HG03066 (cell line): Measurements from ENCODE around the gene GAPT.
A peak's percentile ranks its signal among the peaks of the same experiment; 100 is the strongest.
"Not testable (repeated sequence)": the region's sequence is repeated elsewhere in the genome, so short reads cannot be mapped to it uniquely, and the experiment has no call there.

Experiments used
- ATAC-seq: cut with Tn5 transposase; IDR thresholded peaks from one replicate; pipeline ENCODE4 v1.9.1; 2021; ENCODE audit warnings: low read depth; ENCODE audit not compliant: unreplicated experiment

Gene GAPT

DNA sequence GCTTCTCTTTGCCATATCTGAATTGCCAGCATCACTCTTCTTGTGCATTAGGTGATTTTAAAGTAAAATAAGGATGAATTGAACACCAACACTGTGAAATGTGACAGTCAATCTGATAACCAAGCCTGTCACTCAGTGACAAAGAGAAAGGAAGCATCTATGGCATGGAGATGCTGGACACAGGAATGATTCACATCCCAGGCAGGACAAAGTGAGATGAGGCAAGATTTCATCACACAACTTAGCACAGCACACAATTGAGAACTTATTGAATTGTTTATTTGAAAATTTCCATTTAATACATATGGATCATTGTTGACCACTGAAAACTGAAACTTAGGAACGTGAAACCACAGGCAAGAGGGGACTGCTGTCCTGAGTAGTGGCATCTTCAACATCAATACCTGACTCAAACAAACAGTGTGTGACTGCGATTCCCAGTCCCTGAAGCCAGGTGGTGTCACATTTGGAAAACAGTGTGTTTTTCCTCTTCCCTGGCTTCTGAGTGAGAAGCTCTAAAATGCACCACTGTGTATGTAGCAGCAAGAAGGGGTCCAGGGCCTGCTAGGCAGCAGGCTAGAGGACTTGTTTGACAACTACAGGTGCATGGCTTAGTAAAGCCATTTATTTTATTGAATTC is 10.7 kb downstream of the GAPT start:
- ATAC-seq = no peak

DNA sequence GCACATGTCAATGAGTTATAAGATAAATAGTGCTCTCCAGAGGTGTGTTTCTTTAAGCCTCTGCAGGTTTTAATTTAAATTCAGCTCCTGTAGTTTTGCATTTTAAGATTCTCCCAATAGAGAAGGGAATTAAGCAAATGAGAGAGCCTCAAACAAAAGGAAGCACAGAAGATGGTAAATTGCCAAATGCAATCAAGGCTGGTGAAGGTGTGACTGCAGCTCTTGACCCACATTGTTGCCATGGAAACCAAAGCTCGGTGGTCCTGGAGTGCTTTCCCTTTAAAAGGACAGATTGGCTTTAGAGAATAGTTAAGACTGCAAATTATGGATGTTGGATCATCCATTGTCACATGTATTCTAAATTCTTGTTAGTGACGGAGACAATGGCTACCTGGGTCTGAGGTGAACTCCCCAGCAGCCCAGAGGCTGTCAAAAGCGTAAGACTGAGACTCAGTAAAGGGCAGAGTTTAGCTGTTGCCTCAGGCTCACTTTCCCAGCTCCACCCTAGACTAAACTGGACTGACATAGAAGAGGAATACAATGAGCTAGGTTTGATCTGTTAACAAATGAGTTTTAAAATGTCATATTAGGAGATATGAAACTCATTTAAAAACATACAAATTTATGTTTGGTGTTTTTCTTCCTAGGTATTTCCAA is 12.3 kb downstream of the GAPT start:
- ATAC-seq = no peak

DNA sequence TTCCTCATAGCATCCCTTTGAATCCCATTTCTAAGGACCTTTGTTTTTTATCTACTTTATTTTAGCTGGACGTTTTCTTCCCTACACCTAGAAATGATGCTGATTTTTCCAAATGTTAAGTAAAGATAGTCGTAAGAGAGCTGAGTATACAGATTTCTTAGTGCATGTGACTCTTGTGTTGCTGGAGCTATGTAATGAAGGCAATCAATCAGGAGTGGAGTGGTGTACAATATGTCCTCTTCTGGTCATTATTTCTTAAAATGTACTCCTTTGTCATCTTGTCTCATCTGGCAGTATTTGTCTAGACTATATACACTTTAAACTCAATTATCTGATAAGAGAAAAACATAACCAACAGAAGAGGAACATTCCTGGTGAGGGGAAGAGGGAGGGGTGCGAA is 13.5 kb downstream of the GAPT start:
- no peak for ATAC-seq

DNA sequence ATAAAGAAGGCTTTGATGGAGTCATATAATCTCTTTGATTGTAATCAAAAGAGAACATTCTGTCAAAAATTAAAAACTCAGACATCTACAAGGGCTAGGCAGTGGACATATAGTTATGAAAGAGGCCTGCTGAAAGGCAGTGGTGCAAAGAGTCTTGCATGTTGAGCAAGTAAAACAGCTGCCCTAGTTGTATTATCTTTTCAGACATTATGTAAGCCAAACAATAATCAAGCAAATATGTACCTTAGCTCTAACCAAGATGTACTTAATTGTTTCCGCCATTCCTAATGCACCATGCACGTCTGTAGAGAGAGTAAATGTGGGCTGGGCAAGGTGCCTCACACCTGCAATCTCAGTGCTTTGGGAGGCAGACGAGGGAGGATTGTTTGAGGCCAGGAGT is 14.3 kb downstream of the GAPT start:
- no peak for ATAC-seq

DNA sequence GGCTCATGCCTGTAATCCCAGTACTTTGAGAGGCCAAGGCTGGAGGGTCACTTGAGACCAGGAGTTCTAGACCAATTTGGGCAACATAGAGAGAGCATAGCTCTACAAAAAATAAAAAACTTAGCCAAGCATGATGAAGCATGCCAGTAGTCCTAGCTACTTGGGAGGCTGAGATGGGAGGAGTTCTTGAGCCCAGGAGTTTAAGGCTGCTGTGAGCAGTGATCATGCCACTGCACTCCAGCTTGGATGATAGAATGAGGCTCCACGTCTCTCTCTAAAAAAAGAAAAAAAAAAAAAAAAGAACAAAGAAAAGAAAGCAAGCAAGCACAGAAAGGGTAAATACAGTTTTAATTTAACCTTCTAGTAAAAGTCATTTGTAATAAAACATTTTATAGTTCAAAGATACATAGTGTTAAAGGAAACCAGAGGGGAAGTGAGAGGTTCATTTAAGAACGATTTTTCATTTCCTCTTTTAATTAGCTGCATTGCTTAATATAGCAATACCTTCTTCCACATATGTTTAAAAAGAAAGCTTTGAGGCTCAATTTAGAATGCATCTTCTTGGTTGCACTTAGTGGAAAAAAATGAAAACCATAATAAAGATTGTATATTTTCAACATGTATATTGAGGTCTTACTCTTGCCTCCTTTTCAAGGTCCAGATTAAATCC is 14.9 kb downstream of the GAPT start:
- peak; percentile 89 for ATAC-seq

DNA sequence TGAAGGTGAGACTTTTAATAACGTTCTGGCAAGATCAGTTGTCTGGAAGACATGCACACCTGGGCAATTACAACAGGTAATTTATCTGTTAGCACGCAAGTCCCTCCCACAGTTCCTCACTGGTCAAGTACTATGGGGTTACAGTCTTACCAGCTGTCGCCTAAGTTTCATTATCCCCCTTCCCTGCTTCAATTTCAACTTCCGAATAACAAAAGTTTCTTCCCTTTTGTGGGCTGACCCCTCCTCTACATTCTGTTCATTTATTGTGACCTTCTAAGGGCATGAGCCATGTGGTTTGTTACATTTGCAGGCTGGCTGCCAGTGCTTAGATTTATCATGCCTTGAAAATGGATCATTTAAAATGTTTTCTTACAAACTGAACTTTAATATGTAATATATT is 16.5 kb downstream of the GAPT start:
- ATAC-seq = no peak

DNA sequence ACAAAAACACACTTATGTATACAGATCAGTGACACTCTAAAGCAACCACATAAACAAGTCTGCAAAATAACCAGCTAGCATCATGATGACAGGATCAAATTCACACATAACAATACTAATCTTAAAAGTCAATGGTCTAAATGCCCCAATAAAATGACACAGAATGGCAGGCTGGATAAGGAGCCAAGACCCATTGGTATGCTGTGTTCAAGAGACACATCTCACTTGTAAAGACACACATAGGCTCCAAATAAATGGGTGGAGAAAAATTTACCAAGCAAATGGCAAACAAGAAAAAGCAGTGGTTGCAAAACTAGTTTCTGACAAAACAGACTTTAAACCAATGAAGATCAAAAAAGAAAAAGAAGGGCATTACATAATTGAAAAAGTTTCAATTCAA is 26.0 kb downstream of the GAPT start:
- no peak for ATAC-seq

DNA sequence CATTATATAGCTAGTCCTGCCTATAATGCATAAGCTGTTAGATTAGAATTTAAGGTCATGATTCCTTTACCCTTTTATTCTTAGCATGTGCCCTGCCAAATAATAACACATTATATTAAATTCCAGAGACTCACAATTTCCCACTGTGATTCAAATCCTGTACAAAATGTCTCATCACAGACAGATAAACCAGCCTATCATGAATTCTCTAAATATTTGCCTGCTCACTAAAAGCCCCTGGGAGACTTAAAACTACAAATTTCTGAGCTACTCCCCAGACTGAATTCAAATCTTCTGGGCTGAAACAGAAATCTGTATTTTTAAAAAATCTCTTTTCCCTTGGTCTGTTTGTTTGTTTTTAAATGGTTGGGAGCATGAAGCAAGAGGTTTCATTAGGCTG is 32.7 kb downstream of the GAPT start:
- ATAC-seq = no peak

DNA sequence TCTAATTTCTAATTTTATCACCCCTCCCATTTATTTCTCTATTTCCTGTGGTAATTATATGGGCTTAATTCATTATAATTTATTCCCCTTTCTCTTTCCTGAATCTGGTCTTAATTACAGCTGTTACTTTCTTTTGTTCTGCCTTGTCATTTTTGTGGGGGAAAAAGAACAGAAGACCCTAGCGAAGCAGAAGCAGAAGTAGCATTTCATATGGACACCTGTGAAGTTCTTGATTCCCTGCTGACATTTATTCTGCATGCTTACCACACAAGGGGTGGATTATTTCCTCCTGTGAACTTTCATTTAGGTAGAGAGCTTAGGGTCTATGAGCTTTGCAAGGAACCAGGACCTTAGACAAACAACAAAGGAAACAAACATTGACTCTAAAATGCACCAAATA is 33.3 kb downstream of the GAPT start:
- no peak for ATAC-seq

DNA sequence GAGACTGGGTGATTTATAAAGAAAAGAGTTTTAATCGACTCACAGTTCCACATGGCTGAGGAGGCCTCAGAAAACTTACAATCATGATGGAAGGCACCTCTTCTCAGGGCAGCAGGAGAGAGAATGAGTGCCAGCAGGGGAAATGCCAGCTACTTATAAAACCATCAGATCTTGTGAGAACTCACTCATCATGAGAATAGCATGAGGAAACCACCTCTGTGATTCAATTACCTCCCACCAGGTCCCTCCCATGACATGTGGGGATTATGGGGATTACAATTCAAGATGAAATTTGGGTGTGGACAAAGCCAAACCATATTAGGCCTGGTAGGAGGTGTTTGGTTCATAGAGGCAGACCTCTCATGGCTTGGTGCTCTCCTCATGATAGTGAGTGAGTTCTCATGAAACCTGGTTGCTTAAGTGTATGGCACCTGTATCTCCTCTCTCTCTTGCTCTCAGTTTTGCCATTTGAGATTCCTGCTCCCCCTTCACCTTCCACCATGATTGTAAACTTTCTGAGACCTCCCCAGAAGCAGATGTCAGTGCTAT is 39.8 kb downstream of the GAPT start:
- no peak for ATAC-seq

DNA sequence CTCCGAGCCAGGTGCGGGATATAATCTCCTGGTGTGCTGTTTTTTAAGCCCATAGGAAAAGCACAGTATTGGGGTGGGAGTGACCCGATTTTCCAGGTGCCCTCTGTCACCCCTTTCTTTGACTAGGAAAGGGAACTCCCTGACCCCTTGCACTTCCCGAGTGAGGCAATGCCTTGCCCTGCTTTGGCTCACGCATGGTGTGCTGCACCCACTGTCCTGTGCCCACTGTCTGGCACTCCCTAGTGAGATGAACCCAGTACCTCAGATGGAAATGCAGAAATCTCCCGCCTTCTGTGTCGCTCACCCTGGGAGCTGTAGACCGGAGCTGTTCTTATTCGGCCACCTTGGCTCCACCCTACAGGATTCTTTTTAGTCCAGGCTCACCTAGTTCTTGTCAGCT is 50.7 kb downstream of the GAPT start:
- not testable (repeated sequence) for ATAC-seq

DNA sequence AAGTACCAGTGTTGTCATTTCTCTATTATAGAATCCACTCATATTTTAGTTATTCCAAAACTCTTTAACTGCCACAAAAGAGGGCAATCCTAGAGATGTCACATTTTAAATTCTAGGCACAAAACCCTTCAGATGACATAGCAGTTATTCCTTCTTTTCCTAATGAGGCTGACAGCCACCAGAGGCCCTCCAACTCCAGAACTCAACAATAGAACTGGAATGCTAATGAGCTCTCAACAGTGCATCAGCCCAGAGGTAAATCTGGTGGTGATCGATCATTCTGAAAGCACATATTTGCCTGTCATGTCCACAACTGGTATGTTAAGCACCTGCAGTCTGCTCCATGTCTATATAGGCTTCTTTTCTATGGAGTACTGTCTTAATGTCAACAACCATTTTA is 51.5 kb downstream of the GAPT start:
- no peak for ATAC-seq

DNA sequence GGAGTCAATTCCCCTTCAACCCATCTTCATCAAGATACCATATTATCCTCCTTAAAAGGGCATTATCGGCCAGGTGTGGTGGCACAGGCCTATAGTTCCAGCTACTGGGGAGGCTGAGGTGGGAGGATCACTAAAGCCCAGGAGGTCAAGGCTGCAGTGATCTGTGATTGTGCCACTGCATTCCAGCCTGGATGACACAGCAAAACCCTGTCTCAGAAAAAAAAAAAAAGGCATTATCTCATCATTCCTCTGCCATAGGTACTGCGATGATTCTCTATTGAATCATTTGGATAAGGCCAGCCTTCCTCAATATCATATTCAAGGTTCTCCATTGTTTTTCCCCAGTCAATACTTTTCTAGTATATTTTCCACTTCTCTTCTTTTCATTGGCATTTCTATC is 52.5 kb downstream of the GAPT start:
- ATAC-seq = no peak

DNA sequence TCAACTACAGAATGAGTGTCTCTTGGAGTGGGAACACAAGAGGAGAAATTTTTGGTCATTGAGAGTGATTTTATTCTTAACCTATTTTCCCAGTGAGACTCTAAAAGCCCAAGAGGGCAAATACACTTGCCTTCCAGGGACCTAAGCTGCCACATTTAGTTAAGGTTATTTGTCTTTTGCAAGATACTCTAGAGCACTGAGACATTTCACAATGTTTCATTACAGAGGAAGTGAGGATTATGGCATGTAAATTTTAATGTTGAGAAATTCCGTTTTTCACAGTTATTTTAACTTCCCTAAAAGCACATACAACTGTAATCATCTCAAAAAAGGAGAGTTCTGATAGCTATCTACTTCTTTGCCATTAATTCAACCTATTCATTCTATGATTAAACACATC is 53.0 kb downstream of the GAPT start:
- ATAC-seq = no peak

DNA sequence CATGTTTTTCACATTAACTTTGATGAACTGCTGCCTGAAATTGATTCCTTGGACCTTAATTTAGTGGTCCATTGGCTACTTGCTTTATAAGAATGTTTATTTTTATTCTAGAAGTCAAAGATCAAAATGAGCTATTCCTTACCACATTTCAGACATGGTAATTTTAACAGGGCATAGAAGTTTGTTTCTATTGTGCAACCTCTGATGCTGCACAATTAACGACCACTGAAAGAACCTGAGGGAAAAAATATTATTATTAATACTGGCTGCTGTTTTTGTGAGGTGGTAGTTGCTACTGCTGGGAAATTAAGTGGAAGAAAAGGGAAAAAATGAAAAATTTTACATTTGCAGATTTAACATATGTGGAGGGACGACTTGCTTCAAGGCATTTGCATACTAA is 53.7 kb downstream of the GAPT start:
- ATAC-seq = no peak

DNA sequence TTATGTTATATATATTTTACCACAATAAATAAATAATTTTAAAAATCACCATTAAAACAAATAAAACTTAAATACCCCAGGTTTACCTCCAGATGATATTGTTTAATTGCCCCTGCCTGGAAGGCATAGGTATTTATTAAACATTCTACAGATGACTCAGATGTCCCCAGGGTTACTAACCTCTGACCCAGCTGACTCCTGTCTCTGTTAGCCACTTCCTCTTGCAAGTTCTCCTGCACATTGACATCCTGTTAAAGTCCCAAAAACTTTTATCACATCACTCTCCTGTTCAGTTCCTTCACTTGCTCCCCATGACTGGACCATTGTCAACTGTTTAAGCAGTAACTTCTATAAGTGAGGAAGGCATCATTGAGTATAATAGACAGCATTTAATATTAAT is 54.7 kb downstream of the GAPT start:
- no peak for ATAC-seq
